HG03095 (cell line): ENCODE measurements around the gene MORN1.
A peak's percentile ranks its signal among the peaks of the same experiment; 100 is the strongest.

Experiments
- ATAC-seq: cut with Tn5 transposase; IDR thresholded peaks from one replicate; pipeline ENCODE4 v1.9.1; 2021; ENCODE audit warnings: moderate library complexity; ENCODE audit not compliant: unreplicated experiment

MORN1 gene

GRCh38 chr1:2311184-2312032 lies 79.9 kb downstream of the MORN1 start:
- ATAC-seq: no peak

DNA sequence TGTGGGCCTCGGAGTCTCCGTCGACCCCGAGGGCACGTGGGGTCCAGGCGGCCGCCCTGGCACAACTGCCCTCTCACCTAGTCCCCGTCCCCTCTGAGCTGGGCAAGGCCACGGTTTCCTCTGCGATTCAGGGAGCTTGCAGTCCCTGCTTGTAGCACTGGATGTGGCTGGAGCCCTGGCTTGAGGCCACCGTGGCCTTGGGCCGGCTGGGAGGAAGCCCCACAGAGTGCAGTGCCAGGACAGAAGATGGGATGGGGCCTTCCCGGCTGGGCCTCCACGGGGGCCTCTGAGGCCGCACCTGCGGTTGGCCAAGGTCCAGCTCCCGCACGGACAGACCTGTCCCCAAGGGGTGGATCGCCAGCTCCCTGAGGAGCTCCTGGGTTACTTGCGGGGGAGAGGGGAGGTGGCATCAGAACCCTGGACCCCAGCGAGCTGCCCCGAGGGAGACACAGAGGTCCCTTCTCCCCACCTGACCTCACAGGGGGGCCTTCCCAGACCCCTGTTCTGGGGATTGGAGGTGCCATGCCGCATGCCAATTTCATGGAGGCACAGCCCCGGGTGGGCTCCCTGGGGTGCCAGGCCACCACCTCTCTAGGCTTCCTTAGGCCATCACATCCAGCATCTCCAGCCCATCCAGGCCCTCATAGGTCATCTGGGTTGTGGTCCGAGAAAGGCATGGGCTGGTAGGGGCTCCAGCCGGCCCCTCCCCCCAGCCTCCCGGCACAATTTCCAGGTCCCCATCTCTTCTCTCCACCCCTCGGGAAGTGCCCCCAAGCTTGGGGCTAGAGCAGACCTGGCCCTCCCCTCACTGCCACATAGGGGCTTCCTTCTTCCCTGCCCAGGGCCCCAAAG lies 80.8 kb downstream of the MORN1 start:
- no peak for ATAC-seq

- no peak for ATAC-seq
Measured at GRCh38 chr1:2308844-2309243, 82.5 kb downstream of the MORN1 start.

DNA sequence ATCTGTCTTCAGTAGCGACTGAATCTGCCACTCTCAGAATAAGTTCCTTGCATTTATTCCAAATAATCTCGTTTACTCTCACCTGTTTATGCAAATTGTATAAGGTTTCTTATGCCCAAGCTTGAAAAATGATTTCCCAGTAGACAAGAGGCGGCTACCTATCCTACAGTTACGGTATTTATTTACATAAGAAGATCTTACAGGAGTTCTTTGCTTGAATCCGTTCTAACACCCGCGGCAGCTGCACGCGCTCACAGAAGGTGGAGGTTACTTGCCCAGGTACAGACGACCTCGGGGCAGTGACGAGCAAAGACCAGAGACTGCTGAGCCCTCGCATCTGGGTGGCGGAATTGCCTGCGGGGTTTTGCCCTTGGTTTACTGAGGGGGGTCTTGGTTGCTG lies 83.4 kb downstream of the MORN1 start:
- no peak for ATAC-seq

GRCh38 chr1:2307064-2307605 lies 84.2 kb downstream of the MORN1 start:
- no peak for ATAC-seq

GRCh38 chr1:2306151-2306978 lies 85.0 kb downstream of the MORN1 start:
- no peak for ATAC-seq

- ATAC-seq: no peak
Measured at GRCh38 chr1:2304921-2305681, 86.3 kb downstream of the MORN1 start.

DNA sequence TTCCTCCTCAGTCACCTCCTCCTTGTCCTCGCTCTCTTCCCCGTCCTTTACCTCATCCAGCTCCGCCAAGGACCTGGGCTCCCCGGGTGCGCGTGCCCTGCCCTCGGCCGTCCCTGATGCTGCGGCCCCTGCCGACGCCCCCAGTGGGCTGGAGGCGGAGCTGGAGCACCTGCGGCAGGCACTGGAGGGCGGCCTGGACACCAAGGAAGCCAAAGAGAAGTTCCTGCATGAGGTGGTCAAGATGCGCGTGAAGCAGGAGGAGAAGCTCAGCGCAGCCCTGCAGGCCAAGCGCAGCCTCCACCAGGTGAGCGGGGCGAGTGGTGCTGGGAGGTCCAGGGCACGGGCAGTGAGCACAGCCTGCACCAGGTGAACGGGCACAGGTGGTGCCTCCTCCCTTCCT lies 87.1 kb downstream of the MORN1 start:
- no peak for ATAC-seq

- ATAC-seq: no peak
Measured at GRCh38 chr1:2303781-2304180, 87.6 kb downstream of the MORN1 start.

DNA sequence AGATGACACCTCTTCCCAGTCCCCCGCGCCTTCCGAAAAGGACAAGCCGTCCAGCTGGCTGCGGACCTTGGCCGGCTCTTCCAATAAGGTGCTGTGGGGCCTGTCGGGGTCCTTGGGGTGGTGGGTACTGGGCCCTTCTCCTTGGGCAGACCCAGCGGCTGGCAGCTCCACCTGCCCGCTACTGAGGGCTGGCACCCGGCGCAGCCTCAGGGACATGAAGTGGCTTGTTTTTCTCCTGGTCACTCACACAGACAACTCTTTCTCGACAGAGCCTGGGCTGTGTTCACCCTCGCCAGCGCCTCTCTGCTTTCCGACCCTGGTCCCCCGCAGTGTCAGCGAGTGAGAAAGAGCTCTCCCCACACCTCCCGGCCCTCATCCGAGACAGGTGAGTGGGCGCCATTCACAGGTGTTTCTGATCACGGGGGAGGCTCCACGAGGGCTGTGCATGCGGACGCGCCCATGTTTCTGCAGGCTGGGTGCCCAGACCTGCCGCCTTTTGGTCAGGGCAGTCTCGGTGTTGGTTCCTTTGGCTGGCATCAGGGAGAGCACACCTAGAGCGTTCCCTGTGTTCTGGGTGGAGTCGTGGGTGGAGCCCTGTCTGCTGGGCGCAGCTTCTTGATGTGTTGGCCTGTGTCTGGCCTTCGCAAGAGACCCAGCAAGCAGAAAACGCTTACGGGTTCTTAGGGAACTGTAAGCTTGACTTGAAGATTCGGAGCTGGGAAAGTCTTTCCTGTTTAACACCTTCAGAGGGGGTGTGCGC lies 88.2 kb downstream of the MORN1 start:
- ATAC-seq: no peak

DNA sequence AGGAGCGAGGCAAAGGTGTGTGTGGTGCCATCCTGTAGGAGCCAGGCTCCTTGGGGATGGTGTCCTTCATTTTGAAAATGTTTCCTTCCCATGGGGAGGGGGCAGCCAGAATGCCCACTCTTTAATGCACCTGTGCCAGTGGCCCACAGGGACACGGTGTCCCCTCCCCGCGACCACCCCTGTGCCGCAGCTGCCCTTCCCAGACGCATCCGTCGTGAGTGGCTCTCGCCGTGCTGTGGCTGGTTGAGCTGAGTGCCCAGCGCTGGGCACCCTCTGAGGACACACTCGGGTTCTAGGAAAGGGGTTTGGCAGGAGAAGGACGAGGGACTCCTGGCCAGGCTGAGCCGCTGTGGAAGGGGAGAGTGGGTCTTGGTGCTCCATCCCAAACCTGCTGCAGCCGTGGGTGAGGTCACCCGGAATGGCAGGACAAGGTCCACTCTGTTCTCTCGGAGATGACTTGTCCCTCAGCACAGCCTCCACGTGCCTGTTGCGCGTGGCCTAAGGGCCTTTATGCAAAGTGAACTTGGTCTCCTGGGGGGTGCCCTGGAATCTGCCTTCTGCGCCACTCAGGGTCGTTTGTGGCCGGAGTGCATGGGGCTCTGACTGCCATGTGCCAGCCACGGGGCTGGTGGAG lies 88.9 kb downstream of the MORN1 start:
- no peak for ATAC-seq

DNA sequence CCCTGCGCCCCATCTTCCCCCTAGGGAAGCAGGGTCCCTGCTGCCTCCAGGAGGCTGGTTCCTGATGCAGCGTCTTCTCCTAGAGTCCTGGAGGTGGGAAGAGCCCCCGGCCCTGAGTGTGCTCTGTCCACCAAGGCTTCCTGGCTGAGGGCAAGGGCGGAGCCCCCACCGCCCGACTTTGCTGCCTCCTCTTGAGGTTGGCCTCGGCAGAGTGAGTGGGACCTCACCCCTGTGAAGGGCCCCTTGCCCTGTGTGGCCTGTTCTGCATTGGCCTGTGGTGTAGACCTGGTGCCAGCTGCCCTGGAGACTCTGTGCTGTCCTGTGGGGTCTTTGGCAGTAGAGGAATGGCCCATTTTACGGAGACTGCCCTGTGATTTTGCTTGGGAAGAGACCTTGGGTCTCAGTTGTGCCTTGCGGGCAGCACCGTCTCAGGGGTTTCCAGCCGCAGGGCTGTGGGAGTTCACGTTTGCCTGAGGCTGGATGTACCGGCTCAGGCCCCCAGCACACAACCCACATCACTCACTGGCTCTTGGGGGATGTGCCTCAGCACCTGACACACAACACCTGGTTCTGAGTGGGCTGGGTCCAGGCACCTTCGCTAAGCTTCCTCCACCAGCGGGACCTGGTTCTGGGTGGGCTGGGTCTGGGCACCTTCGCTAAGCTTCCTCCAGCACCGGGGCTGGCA lies 89.6 kb downstream of the MORN1 start:
- ATAC-seq: no peak

- peak; percentile 41 for ATAC-seq
Measured at GRCh38 chr1:2300851-2301606, 90.3 kb downstream of the MORN1 start.

- peak; percentile 71 for ATAC-seq
Measured at GRCh38 chr1:2300004-2300771, 91.2 kb downstream of the MORN1 start.

GRCh38 chr1:2299131-2299627 lies 92.2 kb downstream of the MORN1 start:
- ATAC-seq: no peak

DNA sequence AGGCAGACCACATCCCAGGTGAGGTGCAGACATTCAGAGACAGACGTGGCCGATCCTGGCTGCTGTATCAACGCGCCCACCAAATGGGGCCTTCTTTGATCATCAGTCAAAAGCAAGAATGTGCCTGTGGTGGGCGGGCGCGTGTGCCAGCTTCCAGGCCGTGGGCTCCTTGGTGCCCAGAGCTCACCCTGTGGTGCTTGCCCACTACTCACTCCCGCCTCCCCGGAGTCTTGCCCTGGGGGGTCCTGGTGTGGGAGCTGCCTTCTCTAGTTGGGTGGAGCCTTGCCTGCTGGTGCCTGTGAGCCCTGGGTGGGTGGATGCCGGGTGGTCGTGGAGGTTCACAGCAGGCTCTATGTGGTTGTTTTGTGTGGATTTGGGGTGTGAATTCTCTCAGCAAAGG lies 92.7 kb downstream of the MORN1 start:
- no peak for ATAC-seq
